Measurements from ENCODE around the gene LHX4.

The LHX4 gene

DNA sequence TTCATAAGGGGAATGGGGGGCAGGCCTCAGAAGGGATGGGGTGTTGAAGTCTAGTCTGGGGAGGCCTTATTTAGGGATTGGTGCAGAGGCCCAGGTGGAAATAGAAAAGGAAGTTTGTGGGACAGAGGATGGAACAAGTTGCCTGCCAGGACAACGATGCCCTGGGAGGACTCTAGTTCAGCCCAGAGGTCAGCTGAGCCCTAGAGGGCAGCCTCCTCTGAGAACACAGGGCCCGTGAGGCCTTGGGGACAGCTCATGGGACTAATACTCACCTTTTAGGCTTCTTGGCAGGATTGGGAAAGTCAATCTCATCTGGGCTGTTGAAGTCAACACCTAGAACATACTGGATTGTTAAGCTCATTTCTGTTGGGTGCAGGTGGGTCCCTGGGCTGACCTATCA, 43.0 kb downstream of the LHX4 start:
- Histone ChIP-seq H3K4me1 (ENCODE audit: insufficient read depth, low read length) (no peaks in the 10 kb centered on the region), H3K36me3 (ENCODE audit: insufficient read depth, low read length) (peaks cover 13% of the 10 kb centered on the region), H3K27ac (ENCODE audit: low read depth, low read length) (no peak overlapping the region), H3K9me3 (ENCODE audit: low read length) (no peaks in the 10 kb centered on the region), H3K9ac (ENCODE audit: low read length) (no peak overlapping the region), H3K4me3 (ENCODE audit: low read depth in 1 of 2, low read length in 2 of 2) (no peak overlapping the region), H3K27me3 (ENCODE audit: control insufficient read depth in 1 of 2, insufficient read depth in 2 of 2, low read length in 2 of 2) (no peaks in the 10 kb centered on the region)

DNA sequence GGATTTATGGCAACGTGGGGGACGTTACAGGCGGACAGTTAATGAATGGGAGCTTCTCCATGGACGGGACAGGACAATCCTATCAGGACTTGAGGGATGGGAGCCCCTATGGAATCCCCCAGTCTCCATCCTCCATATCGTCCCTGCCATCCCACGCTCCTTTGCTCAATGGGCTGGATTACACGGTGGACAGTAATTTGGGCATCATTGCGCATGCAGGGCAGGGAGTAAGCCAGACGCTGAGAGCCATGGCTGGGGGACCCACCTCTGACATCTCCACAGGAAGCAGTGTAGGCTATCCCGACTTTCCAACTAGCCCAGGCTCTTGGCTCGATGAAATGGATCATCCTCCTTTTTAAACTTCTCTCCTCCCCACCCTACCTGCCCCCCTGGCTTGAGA, 44.2 kb downstream of the LHX4 start:
- no peaks in the 10 kb centered on the region for H3K9me3 ChIP-seq (ENCODE audit: low read length)
- H3K27me3 ChIP-seq (ENCODE audit: control insufficient read depth in 1 of 2, insufficient read depth in 2 of 2, low read length in 2 of 2) = no peaks in the 10 kb centered on the region
- no peak overlapping the region for H3K4me3 ChIP-seq (ENCODE audit: low read depth in 1 of 2, low read length in 2 of 2)
- H3K4me1 ChIP-seq (ENCODE audit: insufficient read depth, low read length) = no peaks in the 10 kb centered on the region
- peaks cover 13% of the 10 kb centered on the region for H3K36me3 ChIP-seq (ENCODE audit: insufficient read depth, low read length)
- H3K9ac ChIP-seq (ENCODE audit: low read length) = no peak overlapping the region
- no peak overlapping the region for H3K27ac ChIP-seq (ENCODE audit: low read depth, low read length)

DNA sequence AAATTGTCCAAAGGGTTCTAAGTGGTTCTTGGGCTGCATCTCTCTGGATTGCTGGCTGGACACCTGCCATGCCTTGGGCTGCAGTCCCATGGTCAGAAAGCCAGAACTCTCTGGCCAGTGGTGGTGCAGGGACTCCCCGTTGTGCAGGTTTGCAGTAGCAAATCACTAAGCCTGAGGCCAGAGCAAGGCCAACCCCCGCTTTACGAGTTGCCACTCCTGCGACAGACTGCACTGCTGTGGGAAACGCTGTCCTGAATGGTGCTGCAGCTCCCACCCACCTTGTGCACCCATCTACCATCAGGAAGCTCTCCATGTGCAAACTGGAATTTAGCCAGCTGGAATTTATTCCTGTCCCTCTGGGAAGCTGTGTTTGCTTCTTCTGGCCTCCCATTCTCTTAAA, 45.7 kb downstream of the LHX4 start:
- Histone ChIP-seq H3K36me3 (ENCODE audit: insufficient read depth, low read length) (peaks cover 13% of the 10 kb centered on the region), H3K27me3 (ENCODE audit: control insufficient read depth in 1 of 2, insufficient read depth in 2 of 2, low read length in 2 of 2) (no peaks in the 10 kb centered on the region), H3K9ac (ENCODE audit: low read length) (no peak overlapping the region), H3K27ac (ENCODE audit: low read depth, low read length) (no peak overlapping the region), H3K9me3 (ENCODE audit: low read length) (no peaks in the 10 kb centered on the region), H3K4me1 (ENCODE audit: insufficient read depth, low read length) (no peaks in the 10 kb centered on the region), H3K4me3 (ENCODE audit: low read depth in 1 of 2, low read length in 2 of 2) (no peak overlapping the region)

DNA sequence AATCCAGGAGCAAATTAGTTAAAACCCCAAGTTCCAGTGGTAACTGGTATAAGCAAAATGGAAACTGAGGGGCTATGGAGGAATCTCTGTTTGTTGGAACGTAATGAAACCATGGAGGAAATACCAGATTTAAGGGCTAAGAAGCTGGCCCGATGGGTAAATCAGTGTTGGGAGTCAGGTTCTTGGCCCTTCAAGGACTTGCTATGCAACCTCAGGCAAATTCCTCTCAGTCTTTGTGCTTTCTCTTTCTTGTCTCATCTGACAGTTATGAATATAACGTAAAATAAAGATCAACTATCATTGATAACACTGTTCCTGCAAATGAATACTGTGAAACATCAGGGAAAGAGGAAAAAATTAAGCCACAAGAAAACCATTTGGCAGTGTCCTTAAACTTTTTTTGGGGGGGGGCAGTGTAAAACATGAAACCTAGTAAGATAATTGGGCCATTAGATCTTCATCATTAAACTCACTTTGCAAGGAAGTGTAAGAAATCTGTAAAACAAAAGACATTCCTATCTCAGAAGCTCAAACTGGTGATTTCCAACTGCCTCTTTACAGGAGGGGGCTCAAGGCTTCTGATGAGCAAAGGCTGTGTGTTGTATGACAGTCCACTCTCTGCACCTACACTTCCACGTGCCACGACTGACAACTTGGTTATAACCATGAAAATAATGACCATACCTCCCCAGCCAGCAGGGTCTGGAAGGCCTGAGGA, 47.6 kb downstream of the LHX4 start:
- H3K36me3 ChIP-seq (ENCODE audit: insufficient read depth, low read length) = peaks cover 13% of the 10 kb centered on the region

DNA sequence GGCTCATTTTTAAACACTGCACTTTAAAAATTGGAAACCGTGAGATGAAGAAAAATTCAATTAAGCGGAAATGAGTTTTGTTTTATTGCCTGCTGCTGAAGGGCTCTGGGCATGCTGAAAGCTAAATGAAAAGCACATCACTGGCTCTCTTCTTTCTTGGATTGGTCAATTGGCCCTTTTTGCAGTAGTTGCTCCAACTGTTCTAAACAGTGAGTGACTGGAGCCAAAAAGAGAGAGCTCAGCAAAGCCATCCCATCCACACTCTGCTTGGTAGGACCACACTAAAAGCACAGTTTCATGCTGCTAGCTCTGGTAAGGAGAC, 48.1 kb downstream of the LHX4 start:
- H3K4me3 ChIP-seq (ENCODE audit: low read depth in 1 of 2, low read length in 2 of 2) = no peak overlapping the region
- no peak overlapping the region for H3K27ac ChIP-seq (ENCODE audit: low read depth, low read length)
- H3K27me3 ChIP-seq (ENCODE audit: control insufficient read depth in 1 of 2, insufficient read depth in 2 of 2, low read length in 2 of 2) = no peaks in the 10 kb centered on the region
- H3K4me1 ChIP-seq (ENCODE audit: insufficient read depth, low read length) = no peaks in the 10 kb centered on the region
- no peaks in the 10 kb centered on the region for H3K9me3 ChIP-seq (ENCODE audit: low read length)
- H3K36me3 ChIP-seq (ENCODE audit: insufficient read depth, low read length) = peaks cover 13% of the 10 kb centered on the region
- H3K9ac ChIP-seq (ENCODE audit: low read length) = no peak overlapping the region

More for the DNA sequence above, 47.6 kb downstream of the LHX4 start:
- Histone ChIP-seq H3K9ac (ENCODE audit: low read length) (no peak overlapping the region), H3K4me1 (ENCODE audit: insufficient read depth, low read length) (no peaks in the 10 kb centered on the region), H3K27me3 (ENCODE audit: control insufficient read depth in 1 of 2, insufficient read depth in 2 of 2, low read length in 2 of 2) (no peaks in the 10 kb centered on the region), H3K9me3 (ENCODE audit: low read length) (no peaks in the 10 kb centered on the region), H3K27ac (ENCODE audit: low read depth, low read length) (no peak overlapping the region), H3K4me3 (ENCODE audit: low read depth in 1 of 2, low read length in 2 of 2) (no peak overlapping the region)

DNA sequence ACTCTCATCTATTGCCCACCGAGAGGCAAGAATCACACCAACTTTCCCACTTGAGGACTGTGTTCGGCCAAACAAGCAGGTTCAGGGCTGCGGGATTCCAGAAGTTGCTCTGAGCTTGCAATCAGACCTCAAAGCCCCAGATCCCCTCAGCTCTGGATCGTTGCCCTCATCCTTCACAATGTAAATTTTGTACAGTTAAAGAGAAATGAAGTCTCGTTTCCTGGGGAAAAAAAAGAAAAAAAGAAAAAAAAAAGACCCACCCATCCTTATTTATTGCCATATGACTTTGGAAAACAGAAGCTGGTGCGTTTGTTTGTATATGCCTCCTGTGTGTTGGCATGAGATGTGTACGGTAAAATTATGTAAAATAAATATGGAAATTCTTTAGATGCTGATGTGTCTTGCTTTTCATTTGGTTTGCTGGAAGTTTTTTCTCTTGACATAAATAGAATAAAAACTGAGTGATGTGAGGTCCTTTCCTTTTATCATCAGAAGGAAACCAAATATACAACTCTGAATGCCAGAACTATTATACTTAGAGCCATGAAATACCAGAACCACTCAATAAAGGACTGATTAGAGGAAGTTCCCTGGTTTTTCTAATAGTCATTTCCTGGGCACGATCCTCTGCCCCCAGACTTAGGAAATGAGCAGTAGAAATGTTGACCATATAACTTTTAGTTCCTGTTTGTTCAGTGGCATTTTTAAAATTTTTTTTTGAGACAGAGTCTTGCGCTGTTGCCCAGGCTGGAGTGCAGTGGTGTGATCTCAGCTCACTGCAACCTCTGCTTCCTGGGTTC, 48.7 kb downstream of the LHX4 start:
- H3K36me3 ChIP-seq (ENCODE audit: insufficient read depth, low read length) = peaks cover 13% of the 10 kb centered on the region
- H3K27ac ChIP-seq (ENCODE audit: low read depth, low read length) = no peak overlapping the region
- H3K9ac ChIP-seq (ENCODE audit: low read length) = no peak overlapping the region
- no peaks in the 10 kb centered on the region for H3K4me1 ChIP-seq (ENCODE audit: insufficient read depth, low read length)
- no peaks in the 10 kb centered on the region for H3K9me3 ChIP-seq (ENCODE audit: low read length)
- no peak overlapping the region for H3K4me3 ChIP-seq (ENCODE audit: low read depth in 1 of 2, low read length in 2 of 2)
- no peaks in the 10 kb centered on the region for H3K27me3 ChIP-seq (ENCODE audit: control insufficient read depth in 1 of 2, insufficient read depth in 2 of 2, low read length in 2 of 2)

DNA sequence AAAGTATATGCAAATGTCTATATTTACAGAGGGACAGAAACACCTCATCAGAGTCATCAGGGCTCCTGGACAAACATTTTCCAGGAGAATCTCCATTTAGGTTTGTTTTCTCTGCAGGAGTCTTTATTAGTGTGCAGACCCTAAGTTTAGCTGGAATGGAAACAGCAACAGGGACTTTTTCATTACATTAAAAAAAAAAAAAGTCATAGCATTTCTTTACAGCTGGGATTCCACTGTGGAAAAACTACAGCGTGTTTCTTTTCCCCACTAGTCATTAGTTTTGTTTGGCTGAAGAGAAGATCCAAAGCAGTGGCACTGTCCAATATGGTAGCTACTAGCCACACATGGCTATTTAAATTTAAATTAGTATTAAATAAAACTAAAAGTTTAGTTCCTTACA, 49.6 kb downstream of the LHX4 start:
- no peaks in the 10 kb centered on the region for H3K27me3 ChIP-seq (ENCODE audit: control insufficient read depth in 1 of 2, insufficient read depth in 2 of 2, low read length in 2 of 2)
- no peaks in the 10 kb centered on the region for H3K4me1 ChIP-seq (ENCODE audit: insufficient read depth, low read length)
- H3K27ac ChIP-seq (ENCODE audit: low read depth, low read length) = no peak overlapping the region
- H3K9ac ChIP-seq (ENCODE audit: low read length) = no peak overlapping the region
- no peaks in the 10 kb centered on the region for H3K9me3 ChIP-seq (ENCODE audit: low read length)
- H3K4me3 ChIP-seq (ENCODE audit: low read depth in 1 of 2, low read length in 2 of 2) = no peak overlapping the region
- peaks cover 6% of the 10 kb centered on the region for H3K36me3 ChIP-seq (ENCODE audit: insufficient read depth, low read length)

DNA sequence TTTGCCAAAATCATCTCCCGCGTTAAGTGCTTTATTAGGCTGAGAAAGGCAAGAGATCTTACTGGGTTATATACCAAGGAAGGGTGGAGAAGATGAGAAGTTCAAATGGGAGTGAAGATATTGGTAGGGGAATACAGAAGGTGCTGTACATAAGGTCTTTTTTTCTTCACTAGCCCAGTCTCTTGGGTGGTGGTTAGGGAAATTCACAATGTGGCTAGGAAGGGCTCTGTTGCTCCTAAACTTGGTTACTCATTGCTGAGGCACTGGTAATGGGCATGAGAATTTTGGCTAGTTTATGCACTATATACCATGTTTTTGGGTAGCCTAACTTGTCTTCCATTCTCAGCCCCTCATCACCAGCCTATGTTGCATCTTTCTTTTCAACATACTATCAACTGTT, 50.6 kb downstream of the LHX4 start:
- Histone ChIP-seq H3K4me1 (ENCODE audit: insufficient read depth, low read length) (no peaks in the 10 kb centered on the region), H3K9ac (ENCODE audit: low read length) (no peak overlapping the region), H3K27ac (ENCODE audit: low read depth, low read length) (no peak overlapping the region), H3K9me3 (ENCODE audit: low read length) (no peaks in the 10 kb centered on the region), H3K4me3 (ENCODE audit: low read depth in 1 of 2, low read length in 2 of 2) (no peak overlapping the region), H3K27me3 (ENCODE audit: control insufficient read depth in 1 of 2, insufficient read depth in 2 of 2, low read length in 2 of 2) (no peaks in the 10 kb centered on the region), H3K36me3 (ENCODE audit: insufficient read depth, low read length) (no peaks in the 10 kb centered on the region)

DNA sequence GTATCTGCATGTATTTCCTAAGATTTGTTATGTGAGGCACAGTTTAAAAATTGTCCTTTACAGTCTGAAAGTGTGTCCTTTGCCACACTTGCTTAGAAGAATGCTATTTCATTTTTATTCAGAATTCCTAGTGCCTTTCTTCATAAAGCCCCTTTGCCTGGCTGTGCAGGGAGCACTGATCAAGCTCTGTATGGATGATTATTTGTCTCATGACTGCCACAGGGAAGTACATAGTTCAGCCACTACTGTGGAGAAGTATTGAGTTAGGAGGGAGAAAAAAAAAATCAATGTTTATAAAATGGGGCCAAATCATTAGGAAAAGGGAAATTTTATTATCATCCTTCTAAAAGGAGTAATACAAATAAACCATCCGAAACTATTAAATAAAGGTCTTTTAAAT, 51.4 kb downstream of the LHX4 start:
- Histone ChIP-seq H3K27ac (ENCODE audit: low read depth, low read length) (no peak overlapping the region), H3K36me3 (ENCODE audit: insufficient read depth, low read length) (no peaks in the 10 kb centered on the region), H3K9me3 (ENCODE audit: low read length) (no peaks in the 10 kb centered on the region), H3K4me1 (ENCODE audit: insufficient read depth, low read length) (no peaks in the 10 kb centered on the region), H3K4me3 (ENCODE audit: low read depth in 1 of 2, low read length in 2 of 2) (no peak overlapping the region), H3K9ac (ENCODE audit: low read length) (no peak overlapping the region), H3K27me3 (ENCODE audit: control insufficient read depth in 1 of 2, insufficient read depth in 2 of 2, low read length in 2 of 2) (no peaks in the 10 kb centered on the region)

DNA sequence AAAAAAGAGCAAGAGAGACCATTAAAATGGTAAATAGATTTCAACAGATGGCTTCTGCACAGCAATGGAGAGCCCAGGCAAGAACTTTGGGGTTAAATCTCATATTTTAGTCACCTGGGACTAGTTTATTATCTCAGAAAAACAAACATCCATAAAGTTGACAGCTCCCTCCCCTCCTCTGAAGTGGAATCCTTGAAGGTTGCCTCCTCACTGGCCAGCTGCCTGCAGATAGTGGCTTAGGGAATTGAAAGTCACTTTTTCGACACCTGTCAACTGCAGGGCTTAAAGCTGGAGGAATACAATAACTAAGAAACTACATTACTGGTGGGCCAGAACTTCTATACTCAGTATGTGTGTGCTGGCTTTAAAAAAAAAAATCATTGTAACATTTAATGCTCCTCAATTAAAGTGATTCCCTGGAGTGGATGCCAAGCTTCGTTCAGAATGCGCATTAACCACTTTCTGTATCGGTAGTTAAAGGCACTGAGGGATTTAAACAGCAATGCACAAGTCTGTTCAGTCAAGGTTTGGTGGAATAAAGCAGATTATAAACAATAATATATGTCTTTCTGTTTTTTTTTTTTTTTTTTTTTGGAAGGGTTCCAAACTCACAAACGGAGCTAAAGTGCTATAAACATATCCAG, 52.5 kb downstream of the LHX4 start:
- no peak overlapping the region for H3K27ac ChIP-seq (ENCODE audit: low read depth, low read length)
- H3K36me3 ChIP-seq (ENCODE audit: insufficient read depth, low read length) = no peaks in the 10 kb centered on the region
- no peaks in the 10 kb centered on the region for H3K27me3 ChIP-seq (ENCODE audit: control insufficient read depth in 1 of 2, insufficient read depth in 2 of 2, low read length in 2 of 2)
- H3K9ac ChIP-seq (ENCODE audit: low read length) = no peak overlapping the region
- H3K9me3 ChIP-seq (ENCODE audit: low read length) = no peaks in the 10 kb centered on the region
- H3K4me1 ChIP-seq (ENCODE audit: insufficient read depth, low read length) = no peaks in the 10 kb centered on the region
- no peak overlapping the region for H3K4me3 ChIP-seq (ENCODE audit: low read depth in 1 of 2, low read length in 2 of 2)

DNA sequence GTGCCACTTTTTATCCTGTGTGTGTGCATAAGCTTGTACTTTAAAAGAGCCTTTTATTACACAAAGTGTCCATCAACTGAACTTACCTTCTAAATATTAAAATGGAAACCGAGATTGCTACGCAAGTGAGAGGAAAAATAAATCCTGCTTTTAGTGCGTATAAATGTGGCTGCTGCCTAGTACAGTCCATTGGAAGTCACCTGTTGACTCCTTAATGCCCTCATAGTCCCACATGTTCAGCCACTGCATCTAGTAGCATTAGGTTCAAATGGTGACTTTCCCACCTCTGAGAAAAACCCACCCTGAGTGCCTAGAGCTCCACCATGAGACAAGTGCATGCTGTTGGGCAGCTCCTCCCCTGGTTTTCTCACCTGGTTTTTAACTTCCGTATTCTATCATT, 53.0 kb downstream of the LHX4 start:
- no peaks in the 10 kb centered on the region for H3K9me3 ChIP-seq (ENCODE audit: low read length)
- H3K27ac ChIP-seq (ENCODE audit: low read depth, low read length) = no peak overlapping the region
- H3K36me3 ChIP-seq (ENCODE audit: insufficient read depth, low read length) = no peaks in the 10 kb centered on the region
- H3K9ac ChIP-seq (ENCODE audit: low read length) = no peak overlapping the region
- H3K4me1 ChIP-seq (ENCODE audit: insufficient read depth, low read length) = no peaks in the 10 kb centered on the region
- no peaks in the 10 kb centered on the region for H3K27me3 ChIP-seq (ENCODE audit: control insufficient read depth in 1 of 2, insufficient read depth in 2 of 2, low read length in 2 of 2)
- H3K4me3 ChIP-seq (ENCODE audit: low read depth in 1 of 2, low read length in 2 of 2) = no peak overlapping the region

All from muscle layer of colon (tissue), 2 donors.